ENCODE data around the gene ARHGAP6. TPM values are rescaled to one million over a fixed set of nuclear protein-coding genes. Genes with fewer than 3 reads are reported as not detected.

Gene ARHGAP6
- total RNA-seq, 1 donor from 2014 or later, result 1.2 TPM

DNA sequence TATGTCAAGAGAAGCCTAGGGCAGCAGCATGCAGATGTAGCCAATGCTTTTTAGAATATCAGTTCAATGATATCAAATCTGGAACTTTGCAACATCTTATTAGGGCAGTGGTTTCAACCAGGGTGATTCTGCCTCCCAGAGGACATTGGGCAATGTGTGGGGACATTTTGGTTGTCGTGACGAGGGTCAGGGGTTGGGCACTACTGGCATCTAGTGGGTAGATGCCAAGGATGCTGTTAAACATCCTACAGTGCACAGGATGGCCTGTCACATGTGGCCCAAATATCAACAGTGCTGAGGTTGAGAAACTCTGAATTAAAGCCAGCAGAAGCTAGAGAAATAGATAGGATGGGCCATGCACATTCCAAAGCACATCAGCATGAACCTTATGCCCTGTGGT, 220.2 kb downstream of the ARHGAP6 start:
- Histone ChIP-seq H3K36me3 (no peaks in the 10 kb centered on the region), H3K4me1 (no peaks in the 10 kb centered on the region), H3F3A (ENCODE audit: low read depth) (no peaks in the 10 kb centered on the region), H3K27me3 (no peaks in the 10 kb centered on the region), H3K9ac (no peak overlapping the region), H3K79me2 (ENCODE audit: low read depth) (no peaks in the 10 kb centered on the region), H3K4me3 (no peak overlapping the region), H4K20me1 (ENCODE audit: low read depth) (no peaks in the 10 kb centered on the region), H3K27ac (no peak overlapping the region), H3K4me2 (no peak overlapping the region), H3K9me3 (ENCODE audit: low read depth) (no peaks in the 10 kb centered on the region), H2AFZ (replicated peaks) (no peak overlapping the region)
- Mint-ChIP-seq H3K36me3 (no peaks in the 10 kb centered on the region), H3K4me3 (no peak overlapping the region), H3K4me1 (no peaks in the 10 kb centered on the region), H3K9me3 (no peaks in the 10 kb centered on the region), H3K27ac (no peak overlapping the region), H3K27me3 (ENCODE audit: insufficient read depth, low read depth) (peaks cover 2% of the 10 kb centered on the region)
- DNase-seq (ENCODE audit: low spot score), result no peak
- no peak for TF ChIP-seq EZH2 (IDR thresholded peaks at IDR 0.05)

DNA sequence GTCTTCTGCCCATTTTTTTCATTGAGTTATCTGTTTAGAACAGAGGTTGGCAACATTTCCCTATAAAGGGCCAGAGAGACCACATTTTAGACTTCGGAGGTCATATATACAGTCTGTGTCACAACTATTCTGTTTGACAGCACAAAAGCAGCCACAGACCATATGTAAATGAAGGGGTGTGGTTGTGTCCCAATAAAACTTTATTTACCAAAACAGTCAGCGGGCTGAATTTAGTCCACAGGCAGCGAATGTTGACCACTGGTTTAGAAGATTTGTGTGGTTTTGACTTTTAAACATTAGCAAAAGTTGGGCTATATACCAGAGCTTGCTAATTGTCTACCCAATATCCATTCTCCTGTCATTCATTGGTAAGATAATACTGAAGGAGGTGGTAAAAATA, 221.7 kb downstream of the ARHGAP6 start:
- Mint-ChIP-seq H3K27ac (no peak overlapping the region), H3K4me3 (no peak overlapping the region), H3K9me3 (no peaks in the 10 kb centered on the region), H3K36me3 (no peaks in the 10 kb centered on the region), H3K27me3 (ENCODE audit: insufficient read depth, low read depth) (peaks cover 2% of the 10 kb centered on the region), H3K4me1 (no peaks in the 10 kb centered on the region)
- no peaks in the 10 kb centered on the region for H3F3A ChIP-seq (ENCODE audit: low read depth)
- DNase-seq (ENCODE audit: low spot score), result no peak
- no peak overlapping the region for H2AFZ ChIP-seq (replicated peaks)
- H3K4me1 ChIP-seq, result no peaks in the 10 kb centered on the region
- no peaks in the 10 kb centered on the region for H3K9me3 ChIP-seq (ENCODE audit: low read depth)
- H3K4me2 ChIP-seq, result no peak overlapping the region
- no peaks in the 10 kb centered on the region for H3K36me3 ChIP-seq
- no peak overlapping the region for H3K4me3 ChIP-seq
- no peaks in the 10 kb centered on the region for H3K27me3 ChIP-seq
- no peaks in the 10 kb centered on the region for H4K20me1 ChIP-seq (ENCODE audit: low read depth)
- H3K27ac ChIP-seq, result no peak overlapping the region
- H3K9ac ChIP-seq, result no peak overlapping the region
- TF ChIP-seq, protein P1, sequence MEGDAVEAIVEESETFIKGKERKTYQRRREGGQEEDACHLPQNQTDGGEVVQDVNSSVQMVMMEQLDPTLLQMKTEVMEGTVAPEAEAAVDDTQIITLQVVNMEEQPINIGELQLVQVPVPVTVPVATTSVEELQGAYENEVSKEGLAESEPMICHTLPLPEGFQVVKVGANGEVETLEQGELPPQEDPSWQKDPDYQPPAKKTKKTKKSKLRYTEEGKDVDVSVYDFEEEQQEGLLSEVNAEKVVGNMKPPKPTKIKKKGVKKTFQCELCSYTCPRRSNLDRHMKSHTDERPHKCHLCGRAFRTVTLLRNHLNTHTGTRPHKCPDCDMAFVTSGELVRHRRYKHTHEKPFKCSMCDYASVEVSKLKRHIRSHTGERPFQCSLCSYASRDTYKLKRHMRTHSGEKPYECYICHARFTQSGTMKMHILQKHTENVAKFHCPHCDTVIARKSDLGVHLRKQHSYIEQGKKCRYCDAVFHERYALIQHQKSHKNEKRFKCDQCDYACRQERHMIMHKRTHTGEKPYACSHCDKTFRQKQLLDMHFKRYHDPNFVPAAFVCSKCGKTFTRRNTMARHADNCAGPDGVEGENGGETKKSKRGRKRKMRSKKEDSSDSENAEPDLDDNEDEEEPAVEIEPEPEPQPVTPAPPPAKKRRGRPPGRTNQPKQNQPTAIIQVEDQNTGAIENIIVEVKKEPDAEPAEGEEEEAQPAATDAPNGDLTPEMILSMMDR (IDR thresholded peaks at IDR 0.05), result no peak
- TF ChIP-seq EZH2 (IDR thresholded peaks at IDR 0.05) (no peak), EZH2phosphoT487 (IDR thresholded peaks at IDR 0.05) (no peak)
- H3K79me2 ChIP-seq (ENCODE audit: low read depth), result no peaks in the 10 kb centered on the region

DNA sequence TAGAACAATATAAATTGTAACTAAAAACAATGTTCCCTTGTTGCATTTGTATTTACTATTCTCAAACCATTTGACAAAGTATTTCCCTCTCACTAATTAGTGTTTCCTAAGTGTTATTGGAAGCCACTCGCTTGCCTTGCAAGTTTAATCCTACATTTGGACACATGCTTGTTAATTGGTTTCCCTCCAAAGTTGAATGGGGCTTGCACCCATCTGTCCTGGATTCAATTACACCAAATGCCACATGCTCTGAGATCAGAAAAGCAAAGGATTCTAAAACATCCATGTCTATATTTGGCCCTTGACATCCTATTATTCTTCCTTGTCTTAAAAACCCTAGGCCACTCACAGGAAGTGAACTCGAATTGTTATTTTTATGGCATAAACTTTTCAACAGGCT, 225.9 kb downstream of the ARHGAP6 start:
- H2AFZ ChIP-seq (replicated peaks), result no peak overlapping the region
- no peaks in the 10 kb centered on the region for H3K4me1 ChIP-seq
- no peaks in the 10 kb centered on the region for H3K79me2 ChIP-seq (ENCODE audit: low read depth)
- no peak for DNase-seq (ENCODE audit: low spot score)
- no peak overlapping the region for H3K4me3 ChIP-seq
- no peak overlapping the region for H3K27ac ChIP-seq
- Mint-ChIP-seq H3K36me3 (no peaks in the 10 kb centered on the region), H3K27ac (no peak overlapping the region), H3K9me3 (no peaks in the 10 kb centered on the region), H3K4me1 (peaks cover 10% of the 10 kb centered on the region), H3K27me3 (ENCODE audit: insufficient read depth, low read depth) (peaks cover 2% of the 10 kb centered on the region), H3K4me3 (no peak overlapping the region)
- H3K27me3 ChIP-seq, result no peaks in the 10 kb centered on the region
- H4K20me1 ChIP-seq (ENCODE audit: low read depth), result no peaks in the 10 kb centered on the region
- TF ChIP-seq EZH2phosphoT487 (IDR thresholded peaks at IDR 0.05), result no peak
- no peak for TF ChIP-seq EZH2 (IDR thresholded peaks at IDR 0.05)
- TF ChIP-seq, protein P1 (IDR thresholded peaks at IDR 0.05), result no peak
- H3F3A ChIP-seq (ENCODE audit: low read depth), result no peaks in the 10 kb centered on the region
- no peak overlapping the region for H3K9ac ChIP-seq
- no peak overlapping the region for H3K4me2 ChIP-seq
- H3K36me3 ChIP-seq, result no peaks in the 10 kb centered on the region
- no peaks in the 10 kb centered on the region for H3K9me3 ChIP-seq (ENCODE audit: low read depth)

DNA sequence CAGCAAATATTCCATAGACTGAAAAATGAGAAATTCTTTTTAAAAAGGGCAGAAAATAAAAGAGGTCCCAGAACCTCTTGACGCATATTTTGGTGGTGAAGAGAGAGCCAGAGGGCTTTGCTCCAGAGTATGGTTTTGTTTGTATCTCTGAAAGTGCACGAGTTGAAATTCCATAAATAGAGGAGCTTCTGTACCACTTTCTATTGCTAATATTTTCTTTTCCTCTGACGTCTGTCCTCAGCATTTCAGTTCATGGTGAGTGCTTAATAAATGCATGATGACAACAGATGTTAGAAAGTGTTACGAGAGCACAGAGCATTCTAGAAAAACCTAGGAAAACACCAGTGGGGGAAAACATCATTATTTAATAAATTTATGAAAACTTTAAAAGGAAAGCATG, 227.0 kb downstream of the ARHGAP6 start:
- no peaks in the 10 kb centered on the region for H3K9me3 ChIP-seq (ENCODE audit: low read depth)
- Mint-ChIP-seq H3K27ac (no peak overlapping the region), H3K27me3 (ENCODE audit: insufficient read depth, low read depth) (peaks cover 3% of the 10 kb centered on the region), H3K36me3 (no peaks in the 10 kb centered on the region), H3K4me1 (peaks cover 10% of the 10 kb centered on the region), H3K4me3 (no peak overlapping the region), H3K9me3 (no peaks in the 10 kb centered on the region)
- H4K20me1 ChIP-seq (ENCODE audit: low read depth), result no peaks in the 10 kb centered on the region
- no peak overlapping the region for H3K4me3 ChIP-seq
- no peaks in the 10 kb centered on the region for H3F3A ChIP-seq (ENCODE audit: low read depth)
- no peaks in the 10 kb centered on the region for H3K4me1 ChIP-seq
- no peak overlapping the region for H3K9ac ChIP-seq
- no peak overlapping the region for H2AFZ ChIP-seq (replicated peaks)
- no peak overlapping the region for H3K4me2 ChIP-seq
- no peak overlapping the region for H3K27ac ChIP-seq
- TF ChIP-seq, protein P1 (IDR thresholded peaks at IDR 0.05), result no peak
- TF ChIP-seq EZH2phosphoT487 (IDR thresholded peaks at IDR 0.05) (no peak), EZH2 (IDR thresholded peaks at IDR 0.05) (no peak)
- DNase-seq (ENCODE audit: low spot score), result no peak
- no peaks in the 10 kb centered on the region for H3K79me2 ChIP-seq (ENCODE audit: low read depth)
- H3K27me3 ChIP-seq, result no peaks in the 10 kb centered on the region
- no peaks in the 10 kb centered on the region for H3K36me3 ChIP-seq

Data from neural progenitor cell (in vitro differentiated cells).